Ovary (tissue), 9 donors: ENCODE measurements around the gene CFAP54. TPM values are rescaled to one million over a fixed set of nuclear protein-coding genes. Genes with fewer than 3 reads are reported as not detected.

Experiments
- DNase-seq, 5 donors: peaks; one replicate each; pipeline ENCODE4 v3.0.0-alpha.2; 2019 to 2020
- H3K27ac ChIP-seq, 2 donors: fragments of 200-600 bp; one replicate each; pipeline versions ENCODE4 v1.5.1 to v1.8.0; 2019 to 2022
- H3K27me3 ChIP-seq: fragments of 200-600 bp; one replicate; pipeline ENCODE4 v1.8.0; 2022
- H3K36me3 ChIP-seq: fragments of 200-600 bp; sonication (generic); one replicate; pipeline ENCODE4 v1.5.1; 2019
- H3K4me1 ChIP-seq: one replicate; pipeline ENCODE4 v1.8.1; 2013; ENCODE audit warnings: mild to moderate bottlenecking, moderate library complexity; ENCODE audit not compliant: insufficient read depth
- H3K4me3 ChIP-seq: fragments of 200-600 bp; sonication (generic); one replicate; pipeline ENCODE4 v1.5.1; 2017
- H3K9me3 ChIP-seq, 2 donors: fragments of 200-600 bp in 1 of 2; sonication (generic) in 1 of 2; one replicate each; pipeline versions ENCODE4 v1.5.1 to v1.8.1; 2013 to 2019; ENCODE audit warnings: mild to moderate bottlenecking in 1 of 2, moderate library complexity in 1 of 2
- EP300 ChIP-seq: sonication (generic); formaldehyde crosslinking; IDR thresholded peaks from one replicate; pipeline ENCODE4 v1.6.1; 2017; ENCODE audit warnings: antibody characterized with exemption
- POLR2A ChIP-seq: fragments of 450-650 bp; IDR thresholded peaks from one replicate; pipeline ENCODE4 v1.6.1; 2017; ENCODE audit warnings: antibody characterized with exemption, mild to moderate bottlenecking, moderate library complexity
- WGBS, 3 donors: extraction: QIAGEN DNeasy Blood & Tissue Kit in 1 of 3; methylation state at CpG; one replicate each; pipeline versions ENCODE4 v1.1.5 to v1.1.7; 2013 to 2017; 5-methylcytosine and 5-hydroxymethylcytosine counted together
- intact Hi-C, 4 donors: fragments of 100-400 bp; cut with DNase I; formaldehyde crosslinking; loops; one replicate each; pipeline versions ENCODE4 v1.11.0 to v1.15.1; 2022 to 2023
- polyA plus RNA-seq, 2 donors: library from polyadenylated mRNA; stranded (reverse); fragments of 200-250 nt in 1 of 2; fragments of 350-450 nt in 1 of 2; fragmentation: Illumina TruSeq in 1 of 2; extraction: RNeasy Lipid Tissue Mini Kit (QIAGEN cat#74804) in 1 of 2; gene quantifications; one replicate each; pipeline ENCODE4 v1.2.3, GENCODE V29; 2013 to 2014
- total RNA-seq, 7 donors: library from RNA; depleted of rRNA in 2 of 7; stranded (reverse); fragments of >200 nt in 2 of 7; fragmentation: NEBNext Ultra II Directional in 3 of 7; extraction: Animal tissue kit (Norgen Biotek cat#: 25700) in 3 of 7; gene quantifications; one replicate each; pipeline versions ENCODE4 v1.1.0 to v1.2.4, GENCODE V29; 2016 to 2023
- TF ChIP-seq, protein P1 (sequence below), 3 donors: fragments of 450-650 bp in 2 of 3; fragments of 200-600 bp in 1 of 3; IDR thresholded peaks; one replicate each; pipeline versions ENCODE4 v1.5.1 to v1.8.0; 2016 to 2022; ENCODE audit warnings: antibody characterized with exemption in 3 of 3, mild to moderate bottlenecking in 1 of 3
- donor health status: DM: no; HTN: no; CAD: no; lungs with moderate emphysema.
- donor health status: DM: no; HTN: no; CAD: no.
- donor health status: Bipolar disorder and iron deficiency.
- donor health status: DM: yes; HTN: yes; CAD: no.
- donor health status: DM: no; HTN: no; CAD: no.
- donor health status: DM: yes; HTN: yes; CAD: no.

The CFAP54 gene
- total and polyA plus RNA-seq, 9 donors: 0.15 to 29.8 (median 1.7) TPM

DNA sequence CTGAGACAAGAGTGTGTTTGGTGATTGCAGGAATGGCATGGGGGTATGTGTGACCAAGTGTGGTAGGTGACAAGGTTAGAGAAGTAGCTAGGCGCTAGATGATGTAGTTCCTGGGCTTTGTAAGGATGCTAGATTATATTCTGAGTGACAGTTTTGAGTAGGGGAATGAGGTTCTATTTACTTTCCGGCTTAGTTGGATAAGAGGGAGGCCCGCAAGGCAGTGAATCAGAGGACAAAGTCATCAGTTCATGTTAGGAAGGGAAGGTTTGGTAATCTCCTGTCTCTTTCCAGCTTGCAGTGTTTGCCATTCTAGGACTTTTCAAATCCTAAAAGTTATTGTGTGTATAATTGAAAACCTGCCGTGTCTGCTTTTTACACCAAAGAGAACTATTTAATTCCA lies 45.0 kb downstream of the CFAP54 start:
- TF ChIP-seq EP300: no peak
- TF ChIP-seq, protein P1, sequence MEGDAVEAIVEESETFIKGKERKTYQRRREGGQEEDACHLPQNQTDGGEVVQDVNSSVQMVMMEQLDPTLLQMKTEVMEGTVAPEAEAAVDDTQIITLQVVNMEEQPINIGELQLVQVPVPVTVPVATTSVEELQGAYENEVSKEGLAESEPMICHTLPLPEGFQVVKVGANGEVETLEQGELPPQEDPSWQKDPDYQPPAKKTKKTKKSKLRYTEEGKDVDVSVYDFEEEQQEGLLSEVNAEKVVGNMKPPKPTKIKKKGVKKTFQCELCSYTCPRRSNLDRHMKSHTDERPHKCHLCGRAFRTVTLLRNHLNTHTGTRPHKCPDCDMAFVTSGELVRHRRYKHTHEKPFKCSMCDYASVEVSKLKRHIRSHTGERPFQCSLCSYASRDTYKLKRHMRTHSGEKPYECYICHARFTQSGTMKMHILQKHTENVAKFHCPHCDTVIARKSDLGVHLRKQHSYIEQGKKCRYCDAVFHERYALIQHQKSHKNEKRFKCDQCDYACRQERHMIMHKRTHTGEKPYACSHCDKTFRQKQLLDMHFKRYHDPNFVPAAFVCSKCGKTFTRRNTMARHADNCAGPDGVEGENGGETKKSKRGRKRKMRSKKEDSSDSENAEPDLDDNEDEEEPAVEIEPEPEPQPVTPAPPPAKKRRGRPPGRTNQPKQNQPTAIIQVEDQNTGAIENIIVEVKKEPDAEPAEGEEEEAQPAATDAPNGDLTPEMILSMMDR (IDR thresholded peaks at IDR 0.05): no peak
- no peak for TF ChIP-seq POLR2A
- 61 to 83% (median 66%) methylated on average over 4 of the region's 4 CpGs for WGBS, 3 donors

DNA sequence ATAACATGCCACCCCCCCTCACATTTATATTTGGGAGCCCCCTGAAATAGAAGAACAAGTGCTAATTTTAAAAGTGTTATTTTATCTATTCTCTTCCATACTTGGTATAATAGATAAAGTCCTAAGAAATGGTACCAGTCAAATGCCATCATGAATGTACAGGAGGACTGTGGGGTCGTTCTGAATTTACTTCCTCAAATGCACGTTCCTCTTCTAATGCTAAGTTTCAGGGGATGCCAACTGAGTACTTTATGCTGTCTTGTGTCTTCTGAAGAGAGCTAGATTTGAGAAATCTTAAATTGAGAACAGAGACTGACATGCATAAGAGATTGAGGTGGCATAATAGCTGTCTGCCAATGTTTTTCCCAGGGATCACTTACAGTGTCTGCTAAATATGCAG lies 59.0 kb downstream of the CFAP54 start:
- H3K27ac ChIP-seq: no peak overlapping the region
- intact Hi-C loops: no loop called here
- H3K27me3 ChIP-seq: no peaks in the 10 kb centered on the region
- H3K36me3 ChIP-seq: no peaks in the 10 kb centered on the region
- no peaks in the 10 kb centered on the region for H3K9me3 ChIP-seq
- DNase-seq: no peak
- TF ChIP-seq POLR2A (no peak), EP300 (no peak)
- TF ChIP-seq, protein P1 (IDR thresholded peaks at IDR 0.05): no peak
- H3K4me3 ChIP-seq: no peak overlapping the region
- no peaks in the 10 kb centered on the region for H3K4me1 ChIP-seq
- WGBS, 3 donors: 27 to 63% (median 44%) methylated on average over 2 of the region's 2 CpGs

More for the DNA sequence above, 45.0 kb downstream of the CFAP54 start:
- Histone ChIP-seq H3K4me3 (no peak overlapping the region), H3K36me3 (no peaks in the 10 kb centered on the region), H3K27me3 (no peaks in the 10 kb centered on the region), H3K9me3 (no peaks in the 10 kb centered on the region), H3K4me1 (no peaks in the 10 kb centered on the region), H3K27ac (no peak overlapping the region)
- intact Hi-C loops: no loop called here
- no peak for DNase-seq

- DNase-seq: no peak
- TF ChIP-seq EP300 (no peak), POLR2A (no peak)
- intact Hi-C loops: no loop called here
- Histone ChIP-seq H3K4me1 (no peaks in the 10 kb centered on the region), H3K27ac (no peak overlapping the region), H3K36me3 (no peaks in the 10 kb centered on the region), H3K9me3 (no peaks in the 10 kb centered on the region), H3K27me3 (no peaks in the 10 kb centered on the region), H3K4me3 (no peak overlapping the region)
- WGBS, 3 donors: 41 to 45% (median 43%) methylated on average over 2 of the region's 2 CpGs
Measured at GRCh38 chr12:96549341-96549740, 60.0 kb downstream of the CFAP54 start.

DNA sequence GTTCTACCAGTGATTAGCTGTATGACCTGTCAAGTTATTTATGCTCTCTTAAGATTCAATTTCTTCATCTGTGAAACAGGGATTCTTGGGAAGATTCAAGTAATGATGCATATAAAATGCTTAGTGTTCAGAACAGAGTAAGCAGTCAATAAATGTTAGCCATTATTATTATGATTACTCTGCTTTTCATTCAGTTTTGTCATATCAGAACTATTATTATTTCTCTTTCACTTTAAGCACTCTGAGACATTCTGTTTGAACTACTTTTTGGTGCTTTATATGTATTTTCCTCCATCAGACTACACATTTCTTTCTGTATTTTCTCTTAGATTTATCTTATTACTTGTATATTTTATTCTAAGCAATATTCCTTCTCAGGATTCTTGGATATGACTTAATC lies 81.2 kb downstream of the CFAP54 start:
- Histone ChIP-seq H3K27me3 (no peaks in the 10 kb centered on the region), H3K27ac (no peak overlapping the region), H3K4me3 (no peak overlapping the region), H3K9me3 (no peaks in the 10 kb centered on the region), H3K36me3 (no peaks in the 10 kb centered on the region), H3K4me1 (no peaks in the 10 kb centered on the region)
- no peak for TF ChIP-seq EP300
- TF ChIP-seq POLR2A: no peak
- TF ChIP-seq, protein P1 (IDR thresholded peaks at IDR 0.05): no peak
- intact Hi-C loops: loop anchor here in 2 of 4 donors (10.0 kb wide), 1 partner anchor 744 kb away; no protein-coding TSS in a partner anchor
- no peak for DNase-seq

DNA sequence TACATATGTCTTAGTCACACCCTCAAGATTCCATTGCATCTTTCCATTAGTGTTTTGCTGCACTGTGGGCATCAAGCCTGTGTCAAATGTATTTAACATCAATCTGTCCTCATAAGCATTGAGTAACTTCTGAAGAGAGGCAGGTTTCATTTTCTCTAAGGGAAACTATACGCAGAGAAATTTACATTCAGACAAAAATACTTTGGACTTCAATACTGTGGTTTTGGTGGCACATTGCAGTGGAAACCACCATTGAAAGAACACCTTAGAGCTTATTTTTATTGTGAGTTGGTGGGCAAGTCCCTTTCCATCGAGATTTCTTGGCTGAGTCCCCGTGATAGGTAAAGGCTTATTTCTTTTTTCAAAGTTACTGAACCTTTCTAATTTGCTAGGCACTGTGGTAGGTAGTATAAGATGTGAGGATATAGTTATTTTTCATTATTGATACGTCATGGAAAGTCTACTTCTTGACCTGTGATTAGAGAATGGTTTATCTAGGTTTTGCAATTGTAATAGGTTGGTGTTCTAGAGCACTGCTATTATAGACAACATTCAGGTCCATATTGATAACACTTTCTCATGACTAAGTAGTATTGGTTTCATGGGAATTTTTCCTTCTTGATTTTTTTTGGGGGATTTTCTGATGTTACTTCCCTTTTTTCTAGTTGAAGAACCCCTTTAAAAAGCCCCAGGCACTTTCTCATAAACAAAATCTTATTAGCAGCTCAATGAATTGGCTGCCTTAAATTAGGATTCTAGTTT lies 81.9 kb downstream of the CFAP54 start:
- Histone ChIP-seq H3K4me3 (no peak overlapping the region), H3K27ac (no peak overlapping the region), H3K4me1 (no peaks in the 10 kb centered on the region), H3K27me3 (no peaks in the 10 kb centered on the region), H3K36me3 (no peaks in the 10 kb centered on the region), H3K9me3 (no peaks in the 10 kb centered on the region)
- 78 to 90% (median 83%) methylated on average over 4 of the region's 4 CpGs for whole genome bisulfite sequencing, 3 donors
- no peak for DNase-seq
- intact Hi-C loops: loop anchor here in 2 of 4 donors (10.0 kb wide), 1 partner anchor 744 kb away; no protein-coding TSS in a partner anchor
- TF ChIP-seq, protein P1 (IDR thresholded peaks at IDR 0.05): no peak
- no peak for TF ChIP-seq EP300
- TF ChIP-seq POLR2A: no peak
